ENCODE results near the gene IL11RA.

The IL11RA gene

DNA sequence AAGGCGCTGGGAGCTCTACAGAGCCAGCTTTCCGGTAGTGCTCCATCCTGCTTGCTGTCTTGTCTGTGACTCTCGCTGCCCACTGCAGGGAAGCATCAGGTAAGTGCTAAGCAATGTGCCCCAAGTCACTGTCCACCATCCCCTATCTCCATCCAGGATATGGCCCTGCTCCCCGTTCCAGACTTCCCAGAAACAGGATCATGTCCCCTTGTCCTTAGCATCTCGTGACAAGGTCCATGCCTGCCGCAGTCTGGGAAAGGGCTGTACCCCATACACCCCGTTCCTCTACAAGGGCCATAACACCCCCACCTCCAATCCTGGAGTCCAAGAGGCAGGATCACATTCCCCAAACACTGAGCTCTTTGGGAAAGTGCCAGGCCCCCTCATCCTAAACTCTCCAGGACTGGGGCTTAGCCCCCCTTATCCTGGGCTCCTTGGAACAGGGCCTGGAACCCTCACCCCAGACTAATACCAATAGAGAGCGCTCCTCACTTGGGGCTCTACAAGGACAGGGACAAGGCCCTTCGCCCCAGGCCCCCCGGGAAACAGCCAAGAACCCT is 40.7 kb upstream of the IL11RA start:
- Histone ChIP-seq H2AFZ (ENCODE audit: low read length) (no peak overlapping the region), H3F3A (ENCODE audit: insufficient read depth, low read length) (no peaks in the 10 kb centered on the region), H3K27ac (ENCODE audit: low read depth, low read length, poor library complexity, severe bottlenecking) (peak overlapping the region; percentile 45), H3K36me3 (ENCODE audit: insufficient read depth, low read length) (peaks cover 19% of the 10 kb centered on the region), H3K9me3 (ENCODE audit: low read length) (no peaks in the 10 kb centered on the region), H3K9me2 (ENCODE audit: low read depth, low read length) (no peaks in the 10 kb centered on the region), H3K4me3 (ENCODE audit: low read depth, low read length, poor library complexity, severe bottlenecking) (peak overlapping the region; percentile 98), H3K4me1 (ENCODE audit: insufficient read depth, low read length, severe bottlenecking) (peaks cover 20% of the 10 kb centered on the region), H3K4me2 (ENCODE audit: low read length) (peak overlapping the region; percentile 93), H4K20me1 (ENCODE audit: insufficient read depth, low read length) (no peaks in the 10 kb centered on the region), H3K79me2 (ENCODE audit: insufficient read depth, low read length) (no peaks in the 10 kb centered on the region), H3K27me3 (ENCODE audit: insufficient read depth, low read length) (no peaks in the 10 kb centered on the region), H3K9ac (ENCODE audit: low read length) (peak overlapping the region; percentile 92)
- TF ChIP-seq, protein P1, sequence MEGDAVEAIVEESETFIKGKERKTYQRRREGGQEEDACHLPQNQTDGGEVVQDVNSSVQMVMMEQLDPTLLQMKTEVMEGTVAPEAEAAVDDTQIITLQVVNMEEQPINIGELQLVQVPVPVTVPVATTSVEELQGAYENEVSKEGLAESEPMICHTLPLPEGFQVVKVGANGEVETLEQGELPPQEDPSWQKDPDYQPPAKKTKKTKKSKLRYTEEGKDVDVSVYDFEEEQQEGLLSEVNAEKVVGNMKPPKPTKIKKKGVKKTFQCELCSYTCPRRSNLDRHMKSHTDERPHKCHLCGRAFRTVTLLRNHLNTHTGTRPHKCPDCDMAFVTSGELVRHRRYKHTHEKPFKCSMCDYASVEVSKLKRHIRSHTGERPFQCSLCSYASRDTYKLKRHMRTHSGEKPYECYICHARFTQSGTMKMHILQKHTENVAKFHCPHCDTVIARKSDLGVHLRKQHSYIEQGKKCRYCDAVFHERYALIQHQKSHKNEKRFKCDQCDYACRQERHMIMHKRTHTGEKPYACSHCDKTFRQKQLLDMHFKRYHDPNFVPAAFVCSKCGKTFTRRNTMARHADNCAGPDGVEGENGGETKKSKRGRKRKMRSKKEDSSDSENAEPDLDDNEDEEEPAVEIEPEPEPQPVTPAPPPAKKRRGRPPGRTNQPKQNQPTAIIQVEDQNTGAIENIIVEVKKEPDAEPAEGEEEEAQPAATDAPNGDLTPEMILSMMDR (IDR thresholded peaks at IDR 0.05; ENCODE audit: low read length): no peak
- TF ChIP-seq EZH2 (IDR thresholded peaks at IDR 0.05; ENCODE audit: borderline replicate concordance, low read length): no peak

DNA sequence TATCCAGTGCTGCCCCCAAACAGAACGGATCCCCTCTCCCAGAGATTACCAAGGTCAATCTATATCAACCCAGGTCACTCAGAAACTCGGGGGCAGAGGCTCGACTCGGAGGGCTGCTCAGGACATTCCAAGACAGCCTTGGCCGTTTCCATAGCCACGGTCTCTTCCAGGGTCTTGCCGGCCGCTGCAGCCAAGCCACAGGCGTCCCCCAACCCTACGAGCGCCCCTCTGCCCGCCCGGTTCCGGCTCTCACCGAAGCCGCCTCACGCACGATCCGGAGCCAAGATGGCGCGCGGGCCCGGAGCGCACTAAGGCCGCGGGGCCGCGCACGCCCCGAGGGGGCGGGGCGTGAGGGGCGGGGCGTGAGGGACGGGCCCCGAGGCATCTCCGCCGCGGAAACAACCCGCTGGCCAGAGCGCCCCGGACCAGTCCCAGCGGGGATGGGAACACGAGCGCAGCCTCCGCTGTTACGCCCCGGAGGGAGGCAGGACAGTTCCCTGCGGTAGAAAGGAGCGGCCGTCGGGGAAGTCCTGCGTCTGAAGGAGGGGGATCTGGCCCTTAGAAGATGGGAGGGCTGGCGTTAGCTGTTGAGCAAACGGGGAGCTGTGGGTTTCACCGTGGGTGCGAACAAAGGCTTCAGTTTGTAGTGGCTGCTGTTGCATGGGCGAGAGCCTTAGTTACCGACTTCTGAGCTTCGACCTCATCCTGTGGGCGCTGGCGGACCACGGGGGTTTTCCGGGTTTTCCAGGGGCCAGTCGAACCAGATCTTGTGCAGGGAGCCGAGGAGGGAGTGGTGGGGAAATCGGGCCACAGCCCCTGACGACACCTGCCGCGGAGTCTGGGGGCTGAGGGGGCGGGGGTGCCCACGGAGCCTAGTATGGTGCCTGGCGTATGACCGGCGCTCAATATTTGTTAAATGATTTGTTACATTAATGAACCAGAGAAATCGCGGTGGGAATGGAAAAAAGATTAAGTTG is 39.9 kb upstream of the IL11RA start, which contains the start of gene RPP25L:
RPP25L (minus strand) TSS at position 287 of the 977 bp plus-strand sequence. CDS start 801 bp downstream, outside the sequence.
- Histone ChIP-seq H3K27me3 (ENCODE audit: insufficient read depth, low read length) (no peaks in the 10 kb centered on the region), H3K9ac (ENCODE audit: low read length) (peak within 1 kb of the TSS; percentile 92), H3F3A (ENCODE audit: insufficient read depth, low read length) (no peaks in the 10 kb centered on the region), H3K4me3 (ENCODE audit: low read depth, low read length, poor library complexity, severe bottlenecking) (peak within 1 kb of the TSS; percentile 98), H4K20me1 (ENCODE audit: insufficient read depth, low read length) (no peaks in the 10 kb centered on the region), H3K9me2 (ENCODE audit: low read depth, low read length) (no peaks in the 10 kb centered on the region), H3K27ac (ENCODE audit: low read depth, low read length, poor library complexity, severe bottlenecking) (peak within 1 kb of the TSS; percentile 58), H3K9me3 (ENCODE audit: low read length) (no peaks in the 10 kb centered on the region), H2AFZ (ENCODE audit: low read length) (no peak within 1 kb of the TSS), H3K36me3 (ENCODE audit: insufficient read depth, low read length) (peaks cover 27% of the 10 kb centered on the region), H3K4me2 (ENCODE audit: low read length) (peak within 1 kb of the TSS; percentile 93), H3K4me1 (ENCODE audit: insufficient read depth, low read length, severe bottlenecking) (peaks cover 20% of the 10 kb centered on the region), H3K79me2 (ENCODE audit: insufficient read depth, low read length) (no peaks in the 10 kb centered on the region)
- TF ChIP-seq, protein P1 (IDR thresholded peaks at IDR 0.05; ENCODE audit: low read length): no peak
- no peak for TF ChIP-seq EZH2 (IDR thresholded peaks at IDR 0.05; ENCODE audit: borderline replicate concordance, low read length)

DNA sequence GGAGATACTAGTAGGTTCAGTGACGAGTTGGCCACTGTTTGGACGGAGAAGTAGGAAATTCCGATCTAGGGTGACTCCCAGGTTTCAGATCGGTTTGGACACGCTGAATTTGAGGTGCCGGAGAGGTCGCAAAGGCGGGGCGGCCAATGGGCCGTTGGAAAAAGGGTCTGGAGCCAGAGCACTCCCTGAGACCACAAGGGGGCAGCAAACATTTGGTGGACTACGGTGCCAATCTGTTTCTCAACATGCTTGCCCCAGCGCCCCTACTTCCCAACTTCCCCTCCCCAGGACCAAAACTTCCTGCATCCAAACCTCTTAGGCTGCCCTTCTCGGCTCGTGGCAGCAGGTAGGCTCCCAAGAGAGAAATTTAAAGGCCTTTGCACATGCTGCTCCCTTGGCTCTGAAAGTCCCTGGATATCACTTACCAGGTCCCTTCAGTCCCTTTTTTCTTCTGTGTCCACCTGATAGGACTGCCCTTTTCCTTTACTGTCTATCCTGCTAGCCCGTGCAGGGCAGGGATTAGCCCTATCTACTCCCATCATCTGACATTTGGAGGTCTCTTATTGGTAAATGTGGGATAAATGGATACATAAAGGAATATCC is 39.1 kb upstream of the IL11RA start:
- Histone ChIP-seq H3F3A (ENCODE audit: insufficient read depth, low read length) (no peaks in the 10 kb centered on the region), H3K4me1 (ENCODE audit: insufficient read depth, low read length, severe bottlenecking) (peaks cover 20% of the 10 kb centered on the region), H3K27me3 (ENCODE audit: insufficient read depth, low read length) (no peaks in the 10 kb centered on the region), H3K9me2 (ENCODE audit: low read depth, low read length) (no peaks in the 10 kb centered on the region), H3K36me3 (ENCODE audit: insufficient read depth, low read length) (peaks cover 34% of the 10 kb centered on the region), H2AFZ (ENCODE audit: low read length) (no peak overlapping the region), H3K4me2 (ENCODE audit: low read length) (peak overlapping the region; percentile 93), H3K4me3 (ENCODE audit: low read depth, low read length, poor library complexity, severe bottlenecking) (peak overlapping the region; percentile 98), H3K9ac (ENCODE audit: low read length) (peak overlapping the region; percentile 92), H4K20me1 (ENCODE audit: insufficient read depth, low read length) (no peaks in the 10 kb centered on the region), H3K9me3 (ENCODE audit: low read length) (no peaks in the 10 kb centered on the region), H3K27ac (ENCODE audit: low read depth, low read length, poor library complexity, severe bottlenecking) (peak overlapping the region; percentile 58), H3K79me2 (ENCODE audit: insufficient read depth, low read length) (no peaks in the 10 kb centered on the region)
- TF ChIP-seq EZH2 (IDR thresholded peaks at IDR 0.05; ENCODE audit: borderline replicate concordance, low read length): no peak
- TF ChIP-seq, protein P1 (IDR thresholded peaks at IDR 0.05; ENCODE audit: low read length): peak; percentile 81

All from OCI-LY1 (cell line).